Stomach (tissue), 9 donors: ENCODE results near the gene ANTXR1. TPM values are rescaled to one million over a fixed set of nuclear protein-coding genes. Genes with fewer than 3 reads are reported as not detected.

Experiments
- DNase-seq, 2 donors: peaks; one replicate each; pipeline versions ENCODE4 v3.0.0 to v3.0.0-alpha.2; 2013 to 2019
- H3K27ac ChIP-seq, 5 donors: fragments of 200-600 bp in 4 of 5; sonication (generic) in 4 of 5; one replicate each; pipeline ENCODE4 v1.5.1; 2013 to 2019; ENCODE audit warnings: mild to moderate bottlenecking in 1 of 5, moderate library complexity in 1 of 5
- H3K27me3 ChIP-seq, 3 donors: fragments of 200-600 bp; sonication (generic); one replicate each; pipeline ENCODE4 v1.5.1; 2017 to 2019; ENCODE audit warnings: mixed run types in 1 of 3
- H3K36me3 ChIP-seq, 4 donors: fragments of 200-600 bp; sonication (generic); 1 replicate in 3 of 4; 2 replicates in 1 of 4; pipeline ENCODE4 v1.5.1; 2016 to 2019
- H3K4me1 ChIP-seq, 4 donors: fragments of 200-600 bp; sonication (generic); one replicate each; pipeline ENCODE4 v1.5.1; 2016 to 2019
- H3K4me3 ChIP-seq, 4 donors: fragments of 200-600 bp; sonication (generic) in 3 of 4; one replicate each; pipeline ENCODE4 v1.5.1; 2016 to 2019; ENCODE audit warnings: mild to moderate bottlenecking in 1 of 4
- H3K9me3 ChIP-seq, 4 donors: fragments of 200-600 bp; sonication (generic); one replicate each; pipeline ENCODE4 v1.5.1; 2016 to 2019
- CTCF ChIP-seq, 7 experiments: fragments of 450-650 bp in 4 of 7; fragments of 200-600 bp in 3 of 7; sonication (generic) in 3 of 7; IDR thresholded peaks; one replicate each; pipeline ENCODE4 v1.5.1; 2016 to 2019; ENCODE audit warnings: antibody characterized with exemption in 7 of 7, control low read depth in 2 of 7, mild to moderate bottlenecking in 1 of 7
- EP300 ChIP-seq: sonication (generic); formaldehyde crosslinking; IDR thresholded peaks from one replicate; pipeline ENCODE4 v1.6.1; 2017; ENCODE audit warnings: antibody characterized with exemption
- POLR2A ChIP-seq, 4 donors: fragments of 450-650 bp; IDR thresholded peaks; one replicate each; pipeline ENCODE4 v1.6.1; 2016; ENCODE audit warnings: antibody characterized with exemption in 4 of 4, control low read depth in 2 of 4, mild to moderate bottlenecking in 1 of 4, moderate library complexity in 1 of 4
- POLR2AphosphoS5 ChIP-seq, 3 donors: sonication (generic); formaldehyde crosslinking; IDR thresholded peaks; one replicate each; pipeline ENCODE4 v1.6.1; 2016; ENCODE audit warnings: antibody characterized with exemption in 3 of 3
- WGBS, 5 donors: extraction: QIAGEN DNeasy Blood & Tissue Kit in 3 of 5; methylation state at CpG; one replicate each; pipeline versions ENCODE4 v1.1.5 to v1.1.7; 2013 to 2018; 5-methylcytosine and 5-hydroxymethylcytosine counted together
- intact Hi-C: fragments of 100-400 bp; cut with DNase I; formaldehyde crosslinking; loops from one replicate; pipeline ENCODE4 v1.15.1; 2023; ENCODE audit warnings: low total_unique reads
- polyA plus RNA-seq, 3 donors: library from polyadenylated mRNA; stranded (reverse); fragments of 200-250 nt; gene quantifications; one replicate each; pipeline ENCODE4 v1.2.3, GENCODE V29; 2013
- total RNA-seq, 5 donors: library from RNA; depleted of rRNA; stranded (reverse); fragments of >200 nt; gene quantifications; one replicate each; pipeline versions ENCODE4 v1.1.0 to v1.2.3, GENCODE V29; 2014 to 2016
- donor health status: healthy with polysubstance abuse.
- donor health status: Bipolar disorder and iron deficiency.
- donor health status: healthy.

Gene ANTXR1
- total and polyA plus RNA-seq, 8 donors, result 5.8 to 32.5 (median 13.7) TPM

GRCh38 chr2:69123182-69123581 is 110.2 kb downstream of the ANTXR1 start:
- no peak overlapping the region for H3K27ac ChIP-seq
- DNase-seq, result no peak
- H3K4me3 ChIP-seq, result no peak overlapping the region
- H3K36me3 ChIP-seq, result peaks cover 0 to 19% (median 14%) of the 10 kb centered on the region in 4 donors
- H3K9me3 ChIP-seq, result no peaks in the 10 kb centered on the region
- no peak for TF ChIP-seq POLR2AphosphoS5 (IDR thresholded peaks at IDR 0.05)
- no peak for TF ChIP-seq EP300
- TF ChIP-seq POLR2A (IDR thresholded peaks at IDR 0.05), result no peak
- no peak for TF ChIP-seq CTCF (IDR thresholded peaks at IDR 0.05)
- no peaks in the 10 kb centered on the region for H3K27me3 ChIP-seq
- WGBS, 5 donors, result 89 to 94% (median 92%) methylated on average over 5 of the region's 5 CpGs
- intact Hi-C loops, result no loop called here
- H3K4me1 ChIP-seq, result peaks cover 0 to 16% (median 4%) of the 10 kb centered on the region in 4 donors

GRCh38 chr2:69124343-69124742 is 111.4 kb downstream of the ANTXR1 start:
- no peaks in the 10 kb centered on the region for H3K27me3 ChIP-seq
- H3K36me3 ChIP-seq, result peaks cover 0 to 19% (median 14%) of the 10 kb centered on the region in 4 donors
- H3K4me1 ChIP-seq, result peaks cover 0 to 4% (median 2%) of the 10 kb centered on the region in 4 donors
- intact Hi-C loops, result no loop called here
- H3K4me3 ChIP-seq, result no peak overlapping the region
- 68 to 83% (median 77%) methylated on average over 4 of the region's 4 CpGs for WGBS, 5 donors
- no peak overlapping the region for H3K27ac ChIP-seq
- no peaks in the 10 kb centered on the region for H3K9me3 ChIP-seq
- DNase-seq, result no peak
- no peak for TF ChIP-seq CTCF (IDR thresholded peaks at IDR 0.05)
- TF ChIP-seq POLR2AphosphoS5 (IDR thresholded peaks at IDR 0.05), result no peak
- no peak for TF ChIP-seq POLR2A (IDR thresholded peaks at IDR 0.05)
- no peak for TF ChIP-seq EP300

- 84 to 91% (median 89%) methylated on average over 3 of the region's 3 CpGs for WGBS, 5 donors
- Histone ChIP-seq H3K27ac (no peak overlapping the region), H3K27me3 (no peaks in the 10 kb centered on the region), H3K4me3 (no peak overlapping the region), H3K36me3 (peaks cover 0 to 19% (median 16%) of the 10 kb centered on the region in 4 donors), H3K4me1 (no peaks in the 10 kb centered on the region), H3K9me3 (no peaks in the 10 kb centered on the region)
- no peak for DNase-seq
- no peak for TF ChIP-seq EP300
- no peak for TF ChIP-seq POLR2AphosphoS5 (IDR thresholded peaks at IDR 0.05)
- TF ChIP-seq CTCF (IDR thresholded peaks at IDR 0.05), result no peak
- TF ChIP-seq POLR2A (IDR thresholded peaks at IDR 0.05), result no peak
- intact Hi-C loops, result no loop called here
These were observed 112.8 kb downstream of the ANTXR1 start for GRCh38 chr2:69125816-69126215.

- Histone ChIP-seq H3K4me3 (no peak overlapping the region), H3K27me3 (no peaks in the 10 kb centered on the region), H3K9me3 (no peaks in the 10 kb centered on the region), H3K4me1 (no peaks in the 10 kb centered on the region), H3K36me3 (peaks cover 0 to 19% (median 16%) of the 10 kb centered on the region in 4 donors), H3K27ac (no peak overlapping the region)
- TF ChIP-seq POLR2A (IDR thresholded peaks at IDR 0.05) (no peak), CTCF (IDR thresholded peaks at IDR 0.05) (no peak), EP300 (no peak), POLR2AphosphoS5 (IDR thresholded peaks at IDR 0.05) (no peak)
- no peak for DNase-seq
- intact Hi-C loops, result no loop called here
These were observed 113.4 kb downstream of the ANTXR1 start for GRCh38 chr2:69126341-69126740.
